ENCODE results near the gene PEX5.
"Not testable (repeated sequence)": the region's sequence is repeated elsewhere in the genome, so short reads cannot be mapped to it uniquely, and the experiment has no call there.

PEX5 gene

GRCh38 chr12:7178481-7178880, 11.0 kb upstream of the PEX5 start:
- H3K36me3 ChIP-seq (ENCODE audit: insufficient read depth, low read length): no peaks in the 10 kb centered on the region
- peaks cover 5% of the 10 kb centered on the region for H3K9me3 ChIP-seq (ENCODE audit: control insufficient read depth, insufficient read depth, low read length)
- no peak overlapping the region for H3K9ac ChIP-seq (ENCODE audit: low read depth, low read length)
- no peaks in the 10 kb centered on the region for H3K4me1 ChIP-seq (ENCODE audit: insufficient read depth, low read length)

GRCh38 chr12:7180685-7181084, 8.8 kb upstream of the PEX5 start:
- Histone ChIP-seq H3K36me3 (ENCODE audit: insufficient read depth, low read length) (no peaks in the 10 kb centered on the region), H3K9me3 (ENCODE audit: control insufficient read depth, insufficient read depth, low read length) (peaks cover 2% of the 10 kb centered on the region), H3K9ac (ENCODE audit: low read depth, low read length) (no peak overlapping the region), H3K4me1 (ENCODE audit: insufficient read depth, low read length) (no peaks in the 10 kb centered on the region)

DNA sequence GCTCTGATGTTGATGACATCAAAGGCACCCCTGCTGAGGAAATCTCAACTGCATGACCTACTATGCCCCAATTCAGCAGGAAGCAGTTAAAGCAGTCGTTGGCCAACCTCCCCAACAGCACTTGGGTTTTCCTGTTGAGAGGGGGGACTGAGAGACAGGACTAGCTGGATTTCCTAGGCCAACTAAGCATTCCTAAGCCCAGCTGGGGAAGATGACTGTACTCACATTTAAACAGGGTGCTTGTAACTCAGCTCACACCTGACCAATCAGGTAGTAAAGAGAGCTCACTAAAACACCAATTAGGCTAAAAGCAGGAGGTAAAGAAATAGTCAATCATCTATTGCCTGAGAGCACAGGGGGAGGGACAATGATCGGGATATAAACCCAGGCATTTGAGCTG, 3.4 kb upstream of the PEX5 start:
- H3K9ac ChIP-seq (ENCODE audit: low read depth, low read length); H3K36me3 ChIP-seq (ENCODE audit: insufficient read depth, low read length); H3K9me3 ChIP-seq (ENCODE audit: control insufficient read depth, insufficient read depth, low read length); H3K4me1 ChIP-seq (ENCODE audit: insufficient read depth, low read length): not testable (repeated sequence)

DNA sequence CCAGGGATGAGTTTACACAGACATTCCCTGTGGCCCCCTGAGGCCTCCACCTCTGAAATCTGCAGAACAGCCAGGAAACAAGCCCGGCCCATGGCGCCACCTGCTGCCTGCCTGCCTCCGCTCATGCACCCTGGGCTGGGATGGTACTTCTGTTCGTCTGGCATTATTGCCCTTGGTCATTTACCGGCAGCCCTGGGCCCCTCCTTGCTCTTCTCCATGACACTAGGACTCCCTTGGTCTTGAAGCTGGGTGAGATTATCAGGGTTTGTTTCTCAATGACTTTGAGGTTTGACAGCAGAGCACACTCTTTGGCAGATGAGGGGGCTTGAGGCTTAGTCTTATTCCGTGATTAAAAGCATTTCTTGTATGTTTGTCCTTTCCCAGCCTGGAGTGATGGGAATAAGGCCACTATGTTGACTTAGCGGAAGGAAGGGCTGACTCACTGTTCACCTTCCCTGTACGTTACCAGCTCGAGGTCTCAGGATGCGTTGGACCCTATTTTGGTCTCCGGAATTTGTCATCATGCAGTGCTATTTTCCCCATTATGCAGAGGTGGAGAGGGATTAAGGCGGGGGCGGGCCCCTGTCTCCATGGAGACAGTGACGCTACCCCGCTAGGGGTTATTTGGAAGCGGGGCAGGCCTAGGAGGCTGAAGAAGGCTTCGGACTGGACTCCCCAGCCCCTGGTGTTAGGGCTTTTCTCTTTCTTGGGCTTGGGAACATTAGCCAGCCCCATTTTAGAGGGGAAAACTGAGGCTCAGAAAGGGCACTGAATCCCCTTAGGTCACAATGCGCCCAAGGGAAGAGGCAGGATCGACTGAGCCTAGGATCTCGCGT, 706 bp upstream of the PEX5 start:
- no peaks in the 10 kb centered on the region for H3K9me3 ChIP-seq (ENCODE audit: control insufficient read depth, insufficient read depth, low read length)
- H3K36me3 ChIP-seq (ENCODE audit: insufficient read depth, low read length): no peaks in the 10 kb centered on the region
- peak overlapping the region; percentile 75; the same call in 1 of the 2 replicates for H3K9ac ChIP-seq (ENCODE audit: low read depth, low read length)
- 0 out of 2 replicates have a peak, but pooled peaks cover 3% of the 10 kb centered on the region for H3K4me1 ChIP-seq (ENCODE audit: insufficient read depth, low read length)

DNA sequence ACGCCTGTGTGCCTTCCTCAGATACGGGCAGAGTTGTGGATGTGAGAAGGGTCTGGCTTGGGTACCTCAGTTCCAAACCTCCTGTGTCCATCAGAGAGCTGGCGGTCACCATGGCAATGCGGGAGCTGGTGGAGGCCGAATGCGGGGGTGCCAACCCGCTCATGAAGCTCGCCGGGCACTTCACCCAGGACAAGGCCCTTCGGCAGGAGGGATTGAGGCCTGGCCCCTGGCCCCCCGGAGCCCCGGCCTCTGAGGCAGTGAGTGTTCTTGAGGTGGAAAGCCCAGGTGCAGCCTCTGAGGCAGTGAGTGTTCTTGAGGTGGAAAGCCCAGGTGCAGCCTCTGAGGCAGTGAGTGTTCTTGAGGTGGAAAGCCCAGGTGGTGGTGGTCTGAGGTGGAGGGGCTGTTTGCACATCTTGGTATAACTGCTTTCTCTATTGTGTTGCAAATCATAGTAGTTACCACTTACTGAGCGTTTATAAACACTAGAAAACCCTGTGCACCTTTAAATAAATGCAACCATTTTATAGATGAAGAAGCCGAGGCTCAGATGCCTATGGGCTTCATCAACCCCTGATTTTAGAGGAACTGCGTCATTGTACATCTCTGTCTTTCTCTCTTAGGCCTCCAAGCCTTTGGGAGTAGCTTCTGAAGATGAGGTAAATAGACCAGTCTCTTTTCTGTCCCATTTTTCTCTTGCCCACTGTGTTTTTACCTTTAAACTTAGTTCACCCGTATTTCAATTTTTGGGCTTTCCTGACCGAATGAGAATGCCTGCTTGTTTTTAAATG, 976 bp downstream of the PEX5 start:
- no peaks in the 10 kb centered on the region for H3K36me3 ChIP-seq (ENCODE audit: insufficient read depth, low read length)
- peak overlapping the region; percentile 48; the same call in 1 of the 2 replicates for H3K9ac ChIP-seq (ENCODE audit: low read depth, low read length)
- H3K9me3 ChIP-seq (ENCODE audit: control insufficient read depth, insufficient read depth, low read length): no peaks in the 10 kb centered on the region
- H3K4me1 ChIP-seq (ENCODE audit: insufficient read depth, low read length): 0 out of 2 replicates have a peak, but pooled peaks cover 3% of the 10 kb centered on the region

GRCh38 chr12:7193674-7194073, 4.2 kb downstream of the PEX5 start:
- H3K9ac ChIP-seq (ENCODE audit: low read depth, low read length): no peak overlapping the region
- H3K36me3 ChIP-seq (ENCODE audit: insufficient read depth, low read length): no peaks in the 10 kb centered on the region
- H3K4me1 ChIP-seq (ENCODE audit: insufficient read depth, low read length): no peaks in the 10 kb centered on the region
- no peaks in the 10 kb centered on the region for H3K9me3 ChIP-seq (ENCODE audit: control insufficient read depth, insufficient read depth, low read length)

DNA sequence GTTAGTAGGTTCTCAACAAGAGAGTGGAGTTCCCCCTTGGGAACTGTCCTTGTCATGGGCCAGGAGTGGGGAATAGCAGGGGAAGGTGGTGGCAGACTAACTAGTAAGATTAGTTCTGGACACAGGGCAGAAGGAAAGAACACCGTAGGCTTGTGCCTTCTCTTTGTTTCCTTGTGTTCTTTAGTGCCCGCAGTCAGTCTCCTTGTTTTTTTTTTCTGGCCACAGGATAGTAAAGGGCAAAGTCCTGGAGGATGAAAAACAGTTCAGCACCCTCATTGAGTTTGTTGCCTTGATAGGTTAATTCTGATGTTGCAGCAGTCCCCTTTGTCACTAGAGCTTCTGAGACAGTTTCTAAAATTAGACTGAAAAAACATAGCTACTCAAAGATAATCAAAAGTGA, 8.4 kb downstream of the PEX5 start:
- Histone ChIP-seq H3K36me3 (ENCODE audit: insufficient read depth, low read length) (peaks cover 9% of the 10 kb centered on the region), H3K9ac (ENCODE audit: low read depth, low read length) (no peak overlapping the region), H3K9me3 (ENCODE audit: control insufficient read depth, insufficient read depth, low read length) (no peaks in the 10 kb centered on the region)

GRCh38 chr12:7203109-7203508, 13.6 kb downstream of the PEX5 start:
- Histone ChIP-seq H3K9ac (ENCODE audit: low read depth, low read length) (no peak overlapping the region), H3K36me3 (ENCODE audit: insufficient read depth, low read length) (peaks cover 9% of the 10 kb centered on the region), H3K4me1 (ENCODE audit: insufficient read depth, low read length) (no peaks in the 10 kb centered on the region), H3K9me3 (ENCODE audit: control insufficient read depth, insufficient read depth, low read length) (no peaks in the 10 kb centered on the region)

More for the DNA sequence above, 8.4 kb downstream of the PEX5 start:
- H3K4me1 ChIP-seq (ENCODE audit: insufficient read depth, low read length): no peaks in the 10 kb centered on the region

- Histone ChIP-seq H3K9me3 (ENCODE audit: control insufficient read depth, insufficient read depth, low read length) (no peaks in the 10 kb centered on the region), H3K36me3 (ENCODE audit: insufficient read depth, low read length) (peaks cover 17% of the 10 kb centered on the region), H3K9ac (ENCODE audit: low read depth, low read length) (no peak overlapping the region), H3K4me1 (ENCODE audit: insufficient read depth, low read length) (no peaks in the 10 kb centered on the region)
These were observed 15.6 kb downstream of the PEX5 start for GRCh38 chr12:7205091-7205490.

DNA sequence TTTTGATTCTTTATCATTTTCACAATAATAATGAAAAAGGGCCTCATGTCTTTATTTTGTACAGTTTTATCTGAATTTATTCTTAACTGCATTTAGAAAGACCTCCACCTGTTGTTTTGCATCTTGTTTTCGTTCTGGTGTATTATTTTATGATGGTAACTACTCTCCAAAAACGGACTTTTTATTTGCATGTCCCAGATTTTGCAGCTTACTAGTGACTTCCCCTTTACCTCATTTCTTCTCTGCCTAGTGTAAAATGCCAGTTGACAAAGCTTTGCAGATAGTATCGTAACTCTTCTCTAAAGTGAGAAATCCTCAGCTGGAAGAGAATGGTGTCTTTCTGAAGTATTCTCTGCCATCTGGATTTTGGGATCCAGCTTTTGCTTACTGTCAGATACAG, 17.2 kb downstream of the PEX5 start:
- H3K4me1 ChIP-seq (ENCODE audit: insufficient read depth, low read length): no peaks in the 10 kb centered on the region
- no peak overlapping the region for H3K9ac ChIP-seq (ENCODE audit: low read depth, low read length)
- H3K36me3 ChIP-seq (ENCODE audit: insufficient read depth, low read length): peaks cover 25% of the 10 kb centered on the region
- H3K9me3 ChIP-seq (ENCODE audit: control insufficient read depth, insufficient read depth, low read length): peaks cover 4% of the 10 kb centered on the region; the same call in 1 of the 2 replicates

DNA sequence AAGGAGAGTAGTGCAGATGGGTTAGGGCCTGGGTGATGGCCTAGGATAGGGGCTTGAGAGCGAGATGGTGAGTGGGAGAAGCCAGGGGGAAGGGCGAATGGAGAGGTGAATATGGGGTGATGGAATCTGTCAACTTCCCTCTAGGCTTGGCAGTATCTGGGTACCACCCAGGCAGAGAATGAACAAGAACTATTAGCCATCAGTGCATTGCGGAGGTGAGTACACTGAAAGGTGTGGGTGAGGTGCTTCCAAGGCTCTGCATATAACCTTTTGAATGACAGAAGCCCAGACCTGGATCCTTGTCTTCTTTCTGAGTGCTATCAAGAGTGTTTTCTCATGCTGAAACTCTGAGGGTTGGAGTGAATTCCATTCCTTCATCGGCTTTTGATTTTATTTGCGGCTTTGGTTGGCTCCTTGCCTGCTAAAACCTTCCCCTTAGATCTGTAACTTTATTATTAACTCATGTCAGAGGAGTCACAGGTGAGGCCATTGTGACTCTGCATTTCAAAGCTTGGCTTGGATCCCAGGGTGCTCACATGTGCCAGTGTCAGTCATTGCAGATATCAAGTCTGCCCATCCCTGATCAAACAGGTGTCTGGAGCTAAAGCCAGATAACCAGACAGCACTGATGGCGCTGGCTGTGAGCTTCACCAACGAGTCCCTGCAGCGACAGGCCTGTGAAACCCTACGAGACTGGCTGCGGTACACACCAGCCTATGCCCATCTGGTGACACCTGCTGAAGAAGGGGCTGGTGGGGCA, 18.6 kb downstream of the PEX5 start:
- Histone ChIP-seq H3K36me3 (ENCODE audit: insufficient read depth, low read length) (peaks cover 17% of the 10 kb centered on the region), H3K9ac (ENCODE audit: low read depth, low read length) (no peak overlapping the region), H3K4me1 (ENCODE audit: insufficient read depth, low read length) (no peaks in the 10 kb centered on the region)

GRCh38 chr12:7209958-7210357, 20.5 kb downstream of the PEX5 start:
- H3K4me1 ChIP-seq (ENCODE audit: insufficient read depth, low read length): no peaks in the 10 kb centered on the region
- peaks cover 5% of the 10 kb centered on the region; the same call in 1 of the 2 replicates for H3K9me3 ChIP-seq (ENCODE audit: control insufficient read depth, insufficient read depth, low read length)
- no peak overlapping the region for H3K9ac ChIP-seq (ENCODE audit: low read depth, low read length)
- H3K36me3 ChIP-seq (ENCODE audit: insufficient read depth, low read length): peaks cover 17% of the 10 kb centered on the region

More for the DNA sequence above, 18.6 kb downstream of the PEX5 start:
- peaks cover 5% of the 10 kb centered on the region; the same call in 1 of the 2 replicates for H3K9me3 ChIP-seq (ENCODE audit: control insufficient read depth, insufficient read depth, low read length)

- Histone ChIP-seq H3K9me3 (ENCODE audit: control insufficient read depth, insufficient read depth, low read length) (peaks cover 5% of the 10 kb centered on the region; the same call in 1 of the 2 replicates), H3K4me1 (ENCODE audit: insufficient read depth, low read length) (no peaks in the 10 kb centered on the region), H3K36me3 (ENCODE audit: insufficient read depth, low read length) (peaks cover 17% of the 10 kb centered on the region), H3K9ac (ENCODE audit: low read depth, low read length) (no peak overlapping the region)
These were observed 21.2 kb downstream of the PEX5 start for GRCh38 chr12:7210642-7211151.

- Histone ChIP-seq H3K9ac (ENCODE audit: low read depth, low read length) (no peak overlapping the region), H3K36me3 (ENCODE audit: insufficient read depth, low read length) (peaks cover 17% of the 10 kb centered on the region), H3K4me1 (ENCODE audit: insufficient read depth, low read length) (no peaks in the 10 kb centered on the region), H3K9me3 (ENCODE audit: control insufficient read depth, insufficient read depth, low read length) (peaks cover 5% of the 10 kb centered on the region; the same call in 1 of the 2 replicates)
These were observed 23.2 kb downstream of the PEX5 start for GRCh38 chr12:7212678-7213077.

Data from ES-I3 (cell line).